GM12878 (cell line): ENCODE measurements around the gene CIDEA. TPM values are rescaled to one million over a fixed set of nuclear protein-coding genes. Genes with fewer than 3 reads are reported as not detected.

Source experiments
- ATAC-seq: fragments of 200-7000 bp; cut with Tn5 transposase; 3 replicates; pipeline ENCODE4 v1.9.1; 2020; ENCODE audit warnings: mild to moderate bottlenecking, moderate library complexity
- BruUV-seq: library from RNA; stranded (reverse); fragments of 400-500 nt; replicated peaks from 2 replicates; lab custom pipeline; 2021; lab: Mats Ljungman, UMichigan
- CTCF ChIA-PET: fragments of 300-600 bp; sonication (Branson Sonifier 250); formaldehyde crosslinking; extraction: SDS; loops from one replicate; lab custom pipeline; 2021; ENCODE audit warnings: inconsistent platforms; lab: Yijun Ruan, JAX
- POLR2A ChIA-PET: fragments of 350-600 bp; formaldehyde crosslinking; extraction: SDS; loops from one replicate; lab custom pipeline; 2021; ENCODE audit warnings: inconsistent platforms; lab: Charles Lee
- RAD21 ChIA-PET: fragments of 300-600 bp; sonication (Branson Sonifier 250); formaldehyde crosslinking; loops from one replicate; lab custom pipeline; 2023; ENCODE audit warnings: antibody characterized with exemption; ENCODE audit not compliant: unreplicated experiment; lab: Charles Lee
- SMC1A ChIA-PET: fragments of 300-600 bp; sonication (Branson Sonifier 250); formaldehyde crosslinking; loops from one replicate; lab custom pipeline; 2023; ENCODE audit not compliant: unreplicated experiment, uncharacterized antibody; lab: Charles Lee
- DNase-seq: peaks from one replicate; pipeline ENCODE4 v3.0.0-alpha.2; 2011; ENCODE audit warnings: low read depth, low spot score
- FAIRE-seq: peaks from 3 replicates; lab custom pipeline; 2011; peaks lifted over from hg19 to GRCh38; lab: Jason Lieb, UNC
- H2AFZ ChIP-seq: 2 replicates; pipeline ENCODE4 v1.6.0; 2011; ENCODE audit warnings: low read depth, low read length, control low read depth; ENCODE audit not compliant: control insufficient read depth
- H3K27ac ChIP-seq: 2 replicates; pipeline ENCODE4 v1.5.1; 2011; ENCODE audit warnings: control low read depth; ENCODE audit not compliant: control insufficient read depth, insufficient read depth
- H3K27me3 ChIP-seq, 2 experiments: replicated peaks in 1 of 2; 2 replicates each; pipeline versions ENCODE4 v1.6.0 to v1.6.1; 2011; ENCODE audit warnings: low read length in 1 of 2; ENCODE audit not compliant: control insufficient read depth in 2 of 2, insufficient read depth in 2 of 2
- H3K36me3 ChIP-seq, 2 experiments: 2 replicates each; pipeline ENCODE4 v1.5.1; 2011; ENCODE audit warnings: low read length in 1 of 2; ENCODE audit not compliant: control insufficient read depth in 2 of 2, insufficient read depth in 2 of 2
- H3K4me1 ChIP-seq: 2 replicates; pipeline ENCODE4 v1.6.1; 2011; ENCODE audit warnings: mild to moderate bottlenecking, low read length, moderate library complexity, mixed read lengths; ENCODE audit not compliant: control insufficient read depth, insufficient read depth
- H3K4me2 ChIP-seq: 2 replicates; pipeline ENCODE4 v1.6.0; 2011; ENCODE audit warnings: control low read depth; ENCODE audit not compliant: control insufficient read depth, insufficient read depth
- H3K4me3 ChIP-seq: fragments of 200-600 bp; sonication (generic); 2 replicates; pipeline ENCODE4 v1.5.1; 2016
- H3K79me2 ChIP-seq: 2 replicates; pipeline ENCODE4 v1.6.0; 2011; ENCODE audit warnings: low read length; ENCODE audit not compliant: control insufficient read depth, insufficient read depth
- H3K9ac ChIP-seq: 2 replicates; pipeline ENCODE4 v1.8.0; 2011; ENCODE audit warnings: low read length, control low read depth, mixed read lengths; ENCODE audit not compliant: control insufficient read depth, insufficient read depth
- H3K9me3 ChIP-seq: replicated peaks from 3 replicates; pipeline ENCODE4 v1.5.1; 2011; ENCODE audit warnings: mild to moderate bottlenecking, low read length; ENCODE audit not compliant: control insufficient read depth, insufficient read depth
- H4K20me1 ChIP-seq: 2 replicates; pipeline ENCODE4 v1.6.0; 2011; ENCODE audit not compliant: control insufficient read depth, insufficient read depth
- EP300 ChIP-seq, 2 experiments: fragments of 150-350 bp in 1 of 2; IDR thresholded peaks; 2 replicates each; pipeline ENCODE4 v1.6.1; 2011 to 2012; ENCODE audit warnings: low read depth in 2 of 2, low read length in 2 of 2, borderline replicate concordance in 1 of 2, improper control_type of control experiment in 1 of 2, inconsistent platforms in 1 of 2; ENCODE audit not compliant: control insufficient read depth in 1 of 2
- FOXM1 ChIP-seq: IDR thresholded peaks from 2 replicates; pipeline ENCODE4 v1.6.1; 2012; ENCODE audit warnings: low read depth, mild to moderate bottlenecking, inconsistent platforms, low read length, moderate library complexity
- NR2F1 ChIP-seq: fragments of 450-650 bp; conservative IDR thresholded peaks from 2 replicates; pipeline ENCODE4 v1.6.1; 2017; ENCODE audit warnings: mild to moderate bottlenecking
- RAD51 ChIP-seq: fragments of 450-650 bp; IDR thresholded peaks from 2 replicates; pipeline ENCODE4 v1.6.1; 2016; ENCODE audit warnings: moderate library complexity, mild to moderate bottlenecking, inconsistent platforms
- RBBP5 ChIP-seq: fragments of 200-600 bp; sonication (generic); conservative IDR thresholded peaks from 2 replicates; pipeline ENCODE4 v1.6.1; 2016
- TAF1 ChIP-seq: IDR thresholded peaks from 2 replicates; pipeline ENCODE4 v1.6.1; 2011; ENCODE audit warnings: mild to moderate bottlenecking, low read depth, low read length, borderline replicate concordance
- TARDBP ChIP-seq: IDR thresholded peaks from 2 replicates; pipeline ENCODE4 v1.6.1; 2016; ENCODE audit warnings: borderline replicate concordance
- ZNF207 ChIP-seq: fragments of 450-650 bp; IDR thresholded peaks from 2 replicates; pipeline ENCODE4 v1.6.1; 2014; ENCODE audit warnings: antibody characterized with exemption, mild to moderate bottlenecking, borderline replicate concordance
- ZNF274 ChIP-seq: IDR thresholded peaks from one replicate; pipeline ENCODE4 v1.8.0; 2011; ENCODE audit not compliant: insufficient read length, insufficient read depth
- WGBS: methylation state at CpG from one replicate; pipeline ENCODE4 v1.1.6; 2016; ENCODE audit warnings: low lambda C conversion rate; ENCODE audit not compliant: insufficient replicate concordance, insufficient coverage; ENCODE audit errors: missing lambda C conversion rate; 5-methylcytosine and 5-hydroxymethylcytosine counted together
- in situ Hi-C: fragments of 300-500 bp; cut with MboI; formaldehyde crosslinking; loops from 9 replicates; pipeline ENCODE4 v1.14.3; 2018; ENCODE audit warnings: mixed read lengths
- intact Hi-C: fragments of 100-400 bp; cut with micrococcal nuclease; formaldehyde crosslinking; loops from one replicate; pipeline ENCODE4 v1.14.2; 2022; ENCODE audit not compliant: unreplicated experiment
- polyA plus RNA-seq, 11 experiments: library from polyadenylated mRNA; depleted of rRNA in 4 of 11; unstranded in 6 of 11; stranded (reverse) in 5 of 11; fragments of >200 nt; fragmentation: Nextera tagmentation in 4 of 11; fragmentation: Illumina TruSeq in 1 of 11; extraction: Ambion mirVana in 4 of 11; extraction: Trizol in 1 of 11; gene quantifications; 1 replicate in 1 of 11; 2 replicates in 10 of 11; pipeline versions ENCODE4 v1.2.1 to v1.2.3, GENCODE V29; 2011 to 2016; ENCODE audit warnings: inconsistent platforms in 2 of 11, missing spikeins in 2 of 11, low read depth in 1 of 11
- total RNA-seq, 4 experiments: library from RNA; depleted of rRNA in 3 of 4; stranded (reverse); fragments of >200 nt in 3 of 4; fragmentation: Illumina TruSeq in 1 of 4; extraction: Trizol in 1 of 4; gene quantifications; 2 replicates each; pipeline versions ENCODE4 v1.2.1 to v1.2.3, GENCODE V29; 2013 to 2021
- TF ChIP-seq, protein P1 (sequence below): IDR thresholded peaks from 2 replicates; pipeline ENCODE4 v1.6.1; 2011; ENCODE audit warnings: low read depth, mild to moderate bottlenecking, low read length, moderate library complexity, borderline replicate concordance; ENCODE audit errors: extremely low read depth
- TF ChIP-seq, protein P2 (sequence below): IDR thresholded peaks from 2 replicates; pipeline ENCODE4 v1.6.1; 2011; ENCODE audit warnings: mild to moderate bottlenecking, low read depth, low read length, moderate library complexity; ENCODE audit not compliant: insufficient replicate concordance
- TF ChIP-seq, protein P3 (sequence below): IDR thresholded peaks from 2 replicates; pipeline ENCODE4 v1.6.1; 2011; ENCODE audit warnings: borderline replicate concordance, low read depth, mild to moderate bottlenecking, moderate library complexity, mixed read lengths, low read length; ENCODE audit not compliant: insufficient read depth; ENCODE audit errors: extremely low read length
- TF ChIP-seq, protein P4 (sequence below): fragments of 450-650 bp; IDR thresholded peaks from 2 replicates; pipeline ENCODE4 v1.6.1; 2018; ENCODE audit warnings: borderline replicate concordance, mild to moderate bottlenecking; ENCODE audit not compliant: partially characterized antibody

The CIDEA gene
- total and polyA plus RNA-seq, 10 of the 15 experiments (the other 5 are each of a cell fraction or from before 2014, with no cell fraction given), result not detected

GRCh38 chr18:12253027-12253426, 1.1 kb upstream of the CIDEA start (continued):
- TF ChIP-seq FOXM1 (no peak), ZNF274 (no peak), ZNF207 (no peak), TARDBP (no peak), RBBP5 (no peak)
- TF ChIP-seq, protein P1, sequence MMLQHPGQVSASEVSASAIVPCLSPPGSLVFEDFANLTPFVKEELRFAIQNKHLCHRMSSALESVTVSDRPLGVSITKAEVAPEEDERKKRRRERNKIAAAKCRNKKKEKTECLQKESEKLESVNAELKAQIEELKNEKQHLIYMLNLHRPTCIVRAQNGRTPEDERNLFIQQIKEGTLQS, result no peak
- TF ChIP-seq, protein P2, sequence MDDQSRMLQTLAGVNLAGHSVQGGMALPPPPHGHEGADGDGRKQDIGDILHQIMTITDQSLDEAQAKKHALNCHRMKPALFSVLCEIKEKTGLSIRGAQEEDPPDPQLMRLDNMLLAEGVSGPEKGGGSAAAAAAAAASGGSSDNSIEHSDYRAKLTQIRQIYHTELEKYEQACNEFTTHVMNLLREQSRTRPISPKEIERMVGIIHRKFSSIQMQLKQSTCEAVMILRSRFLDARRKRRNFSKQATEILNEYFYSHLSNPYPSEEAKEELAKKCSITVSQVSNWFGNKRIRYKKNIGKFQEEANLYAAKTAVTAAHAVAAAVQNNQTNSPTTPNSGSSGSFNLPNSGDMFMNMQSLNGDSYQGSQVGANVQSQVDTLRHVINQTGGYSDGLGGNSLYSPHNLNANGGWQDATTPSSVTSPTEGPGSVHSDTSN, result no peak
- TF ChIP-seq, all 136 proteins: peak for 0

DNA sequence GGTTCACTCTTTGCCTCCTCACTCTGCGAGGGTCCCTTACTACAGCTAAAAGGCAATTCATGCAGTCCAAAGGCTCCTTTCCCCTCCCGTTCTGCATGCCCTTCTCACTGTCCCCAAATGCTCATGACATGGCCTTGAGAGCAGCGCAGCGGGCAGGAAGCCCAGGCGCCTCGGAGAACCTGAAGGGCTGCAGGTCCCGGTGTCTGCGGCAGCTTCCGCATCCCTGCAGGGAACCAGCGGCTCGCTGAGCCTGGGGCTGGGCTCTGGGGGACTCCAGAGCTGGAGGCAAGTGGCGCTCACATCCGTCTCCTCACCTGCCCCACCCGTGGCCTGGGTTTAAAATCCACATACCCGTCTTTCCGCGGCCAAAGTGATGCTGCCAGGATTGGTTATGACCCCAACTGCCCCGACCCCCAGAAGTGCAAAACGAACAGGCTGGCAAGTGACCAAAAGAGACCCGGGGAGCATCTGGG, 462 bp upstream of the CIDEA start:
- H3K4me2 ChIP-seq, result no peak overlapping the region
- TF ChIP-seq NR2F1 (no peak), TAF1 (no peak), RAD51 (no peak), EP300 (IDR thresholded peaks at IDR 0.05; ENCODE audit: borderline replicate concordance in 1 of 2, control insufficient read depth in 1 of 2, low read depth in 2 of 2, low read length in 2 of 2) (no peak)
- TF ChIP-seq, protein P3, sequence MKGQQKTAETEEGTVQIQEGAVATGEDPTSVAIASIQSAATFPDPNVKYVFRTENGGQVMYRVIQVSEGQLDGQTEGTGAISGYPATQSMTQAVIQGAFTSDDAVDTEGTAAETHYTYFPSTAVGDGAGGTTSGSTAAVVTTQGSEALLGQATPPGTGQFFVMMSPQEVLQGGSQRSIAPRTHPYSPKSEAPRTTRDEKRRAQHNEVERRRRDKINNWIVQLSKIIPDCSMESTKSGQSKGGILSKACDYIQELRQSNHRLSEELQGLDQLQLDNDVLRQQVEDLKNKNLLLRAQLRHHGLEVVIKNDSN, result no peak
- TF ChIP-seq, protein P4, sequence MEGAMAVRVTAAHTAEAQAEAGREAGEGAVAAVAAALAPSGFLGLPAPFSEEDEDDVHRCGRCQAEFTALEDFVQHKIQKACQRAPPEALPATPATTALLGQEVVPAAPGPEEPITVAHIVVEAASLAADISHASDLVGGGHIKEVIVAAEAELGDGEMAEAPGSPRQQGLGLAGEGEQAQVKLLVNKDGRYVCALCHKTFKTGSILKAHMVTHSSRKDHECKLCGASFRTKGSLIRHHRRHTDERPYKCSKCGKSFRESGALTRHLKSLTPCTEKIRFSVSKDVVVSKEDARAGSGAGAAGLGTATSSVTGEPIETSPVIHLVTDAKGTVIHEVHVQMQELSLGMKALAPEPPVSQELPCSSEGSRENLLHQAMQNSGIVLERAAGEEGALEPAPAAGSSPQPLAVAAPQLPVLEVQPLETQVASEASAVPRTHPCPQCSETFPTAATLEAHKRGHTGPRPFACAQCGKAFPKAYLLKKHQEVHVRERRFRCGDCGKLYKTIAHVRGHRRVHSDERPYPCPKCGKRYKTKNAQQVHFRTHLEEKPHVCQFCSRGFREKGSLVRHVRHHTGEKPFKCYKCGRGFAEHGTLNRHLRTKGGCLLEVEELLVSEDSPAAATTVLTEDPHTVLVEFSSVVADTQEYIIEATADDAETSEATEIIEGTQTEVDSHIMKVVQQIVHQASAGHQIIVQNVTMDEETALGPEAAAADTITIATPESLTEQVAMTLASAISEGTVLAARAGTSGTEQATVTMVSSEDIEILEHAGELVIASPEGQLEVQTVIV, result no peak
- TF ChIP-seq, all 136 proteins: peak for 0
- POLR2A ChIA-PET, result no interaction called here
- RAD21 ChIA-PET, result no interaction called here
- DNase-seq (no peak), ATAC-seq (no peak), FAIRE-seq (no peak)
- no peak overlapping the region for H2AFZ ChIP-seq
- no peak overlapping the region for H3K9ac ChIP-seq
- H3K9me3 ChIP-seq, result no peaks in the 10 kb centered on the region
- H3K79me2 ChIP-seq, result no peaks in the 10 kb centered on the region
- H3K4me1 ChIP-seq, result no peaks in the 10 kb centered on the region
- intact Hi-C loops, result no loop called here
- WGBS, result 8% methylated on average over 20 of the region's 20 CpGs
- no peaks in the 10 kb centered on the region for H4K20me1 ChIP-seq
- H3K27ac ChIP-seq, result no peak overlapping the region
- CTCF ChIA-PET, result no interaction called here
- no peak overlapping the region for H3K4me3 ChIP-seq
- in situ Hi-C loops, result no loop called here
- SMC1A ChIA-PET, result no interaction called here
- no TSS peak for BruUV-seq
- H3K36me3 ChIP-seq, result no peaks in the 10 kb centered on the region
- peaks cover 3 to 16% of the 10 kb centered on the region in 2 experiments for H3K27me3 ChIP-seq
